HCT116 (cell line): ENCODE measurements around the gene RASAL2.

ENCODE experiments used
- CTCF ChIP-seq, 3 experiments: fragments of 200-600 bp in 1 of 3; sonication (generic) in 1 of 3; IDR thresholded peaks in 2 of 3; conservative IDR thresholded peaks in 1 of 3; 2 replicates each; pipeline ENCODE4 v1.5.1; 2012 to 2017; ENCODE audit warnings: low read depth in 2 of 3, low read length in 2 of 3, antibody characterized with exemption in 1 of 3, borderline replicate concordance in 1 of 3, control low read depth in 1 of 3, mild to moderate bottlenecking in 1 of 3, mixed read lengths in 1 of 3, mixed run types in 1 of 3, moderate library complexity in 1 of 3; ENCODE audit not compliant: insufficient read depth in 1 of 3
- EZH2 ChIP-seq: fragments of 200-600 bp; sonication (generic); IDR thresholded peaks from 2 replicates; pipeline ENCODE4 v1.6.1; 2017; ENCODE audit warnings: antibody characterized with exemption, mixed run types
- YY1 ChIP-seq: IDR thresholded peaks from 2 replicates; pipeline ENCODE4 v1.6.1; 2011; ENCODE audit warnings: low read length, low read depth, moderate library complexity, mild to moderate bottlenecking; ENCODE audit not compliant: insufficient replicate concordance; ENCODE audit errors: extremely low read depth

GRCh38 chr1:178077917-178078316, 16.0 kb upstream of the RASAL2 start:
- TF ChIP-seq CTCF (IDR thresholded peaks at IDR 0.05 in 2 of 3, conservative IDR thresholded peaks at IDR 0.05 in 1 of 3; ENCODE audit: borderline replicate concordance in 1 of 3, insufficient read depth in 1 of 3, low read depth in 2 of 3, low read length in 2 of 3) = no peak
- TF ChIP-seq EZH2 = no peak
- no peak for TF ChIP-seq YY1
